H9 (cell line): ENCODE measurements around the gene LRMDA. TPM values are rescaled to one million over a fixed set of nuclear protein-coding genes. Genes with fewer than 3 reads are reported as not detected.

ENCODE experiments used
- DNase-seq: peaks from one replicate; pipeline ENCODE4 v3.0.0-alpha.2; 2017
- H2AFZ ChIP-seq: one replicate; pipeline ENCODE4 v1.6.1; 2013; ENCODE audit warnings: mild to moderate bottlenecking, low read length, control low read depth, moderate library complexity
- H2AK5ac ChIP-seq: 2 replicates; pipeline ENCODE4 v1.6.1; 2013; ENCODE audit warnings: low read length, control low read depth, mixed read lengths; ENCODE audit not compliant: insufficient read length
- H2BK120ac ChIP-seq: one replicate; pipeline ENCODE4 v1.6.1; 2013; ENCODE audit warnings: low read depth, mild to moderate bottlenecking, low read length, control low read depth, inconsistent platforms; ENCODE audit not compliant: poor library complexity, severe bottlenecking
- H2BK12ac ChIP-seq: 2 replicates; pipeline ENCODE4 v1.6.1; 2013; ENCODE audit warnings: low read length, control low read depth, mixed read lengths, low read depth; ENCODE audit not compliant: insufficient read length
- H2BK15ac ChIP-seq: 2 replicates; pipeline ENCODE4 v1.6.1; 2013; ENCODE audit warnings: low read depth, low read length, control low read depth
- H2BK20ac ChIP-seq: one replicate; pipeline ENCODE4 v1.6.1; 2013; ENCODE audit warnings: low read depth, mild to moderate bottlenecking, low read length, control low read depth, inconsistent platforms; ENCODE audit not compliant: poor library complexity, severe bottlenecking
- H2BK5ac ChIP-seq: 2 replicates; pipeline ENCODE4 v1.6.1; 2013; ENCODE audit warnings: low read length, control low read depth, mixed read lengths; ENCODE audit not compliant: insufficient read length
- H3K14ac ChIP-seq: 2 replicates; pipeline ENCODE4 v1.6.1; 2013; ENCODE audit warnings: low read length, control low read depth; ENCODE audit not compliant: insufficient read depth
- H3K18ac ChIP-seq: 2 replicates; pipeline ENCODE4 v1.6.1; 2013; ENCODE audit warnings: low read depth, mild to moderate bottlenecking, mixed read lengths, low read length, control low read depth; ENCODE audit not compliant: insufficient read length
- H3K23ac ChIP-seq: 2 replicates; pipeline ENCODE4 v1.6.1; 2013; ENCODE audit warnings: low read length, control low read depth, mixed read lengths, low read depth; ENCODE audit not compliant: insufficient read length
- H3K23me2 ChIP-seq: 2 replicates; pipeline ENCODE4 v1.6.1; 2013; ENCODE audit warnings: low read depth, mild to moderate bottlenecking, mixed read lengths, low read length, control low read depth; ENCODE audit not compliant: insufficient read length, poor library complexity, severe bottlenecking
- H3K27ac ChIP-seq: 2 replicates; pipeline ENCODE4 v1.5.1; 2013; ENCODE audit warnings: low read length, control low read depth, mixed read lengths, low read depth; ENCODE audit not compliant: insufficient read length
- H3K27me3 ChIP-seq: 2 replicates; pipeline ENCODE4 v1.6.1; 2013; ENCODE audit warnings: low read length, control low read depth, inconsistent platforms; ENCODE audit not compliant: insufficient read depth
- H3K4ac ChIP-seq: 2 replicates; pipeline ENCODE4 v1.6.1; 2013; ENCODE audit warnings: low read depth, mild to moderate bottlenecking, control low read depth, inconsistent platforms, low read length, moderate library complexity
- H3K4me1 ChIP-seq: 2 replicates; pipeline ENCODE4 v1.6.1; 2013; ENCODE audit warnings: low read length, control low read depth, inconsistent platforms; ENCODE audit not compliant: insufficient read depth
- H3K4me2 ChIP-seq: 2 replicates; pipeline ENCODE4 v1.6.1; 2013; ENCODE audit warnings: low read length, control low read depth, mixed read lengths; ENCODE audit not compliant: insufficient read length, insufficient read depth
- H3K56ac ChIP-seq: 2 replicates; pipeline ENCODE4 v1.6.1; 2013; ENCODE audit warnings: low read depth, mild to moderate bottlenecking, mixed read lengths, low read length, control low read depth; ENCODE audit not compliant: insufficient read length
- H3K79me1 ChIP-seq: 2 replicates; pipeline ENCODE4 v1.6.1; 2013; ENCODE audit warnings: low read depth, mild to moderate bottlenecking, moderate library complexity, low read length, control low read depth, inconsistent platforms; ENCODE audit not compliant: insufficient read depth, poor library complexity, severe bottlenecking
- H3K79me2 ChIP-seq: 2 replicates; pipeline ENCODE4 v1.6.1; 2013; ENCODE audit warnings: low read length, control low read depth, inconsistent platforms; ENCODE audit not compliant: insufficient read depth
- H3K9ac ChIP-seq: 2 replicates; pipeline ENCODE4 v1.6.1; 2013; ENCODE audit warnings: low read length, control low read depth, mixed read lengths; ENCODE audit not compliant: insufficient read length; ENCODE audit errors: extremely low read depth
- H3K9me3 ChIP-seq: one replicate; pipeline ENCODE4 v1.6.1; 2013; ENCODE audit warnings: low read depth, low read length, inconsistent platforms; ENCODE audit not compliant: control insufficient read depth
- H3T11ph ChIP-seq: one replicate; pipeline ENCODE4 v1.6.1; 2013; ENCODE audit warnings: mild to moderate bottlenecking, low read length, control low read depth, inconsistent platforms
- H4K20me1 ChIP-seq: one replicate; pipeline ENCODE4 v1.6.1; 2013; ENCODE audit not compliant: control insufficient read depth, insufficient read length, insufficient read depth
- H4K5ac ChIP-seq: 2 replicates; pipeline ENCODE4 v1.6.1; 2013; ENCODE audit warnings: low read depth, mild to moderate bottlenecking, mixed read lengths, low read length, control low read depth; ENCODE audit not compliant: insufficient read length
- H4K8ac ChIP-seq: replicated peaks from 2 replicates; pipeline ENCODE4 v1.6.1; 2013; ENCODE audit warnings: low read length, control low read depth, mixed read lengths, low read depth; ENCODE audit not compliant: insufficient read length
- H4K91ac ChIP-seq: 2 replicates; pipeline ENCODE4 v1.6.1; 2013; ENCODE audit warnings: low read depth, mild to moderate bottlenecking, moderate library complexity, mixed read lengths, low read length, control low read depth; ENCODE audit not compliant: insufficient read length
- H3K27ac Mint-ChIP-seq, 3 experiments: 2 replicates in 2 of 3; 3 replicates in 1 of 3; pipeline ENCODE4 v1.8.0; 2020 to 2021; ENCODE audit warnings: mixed read lengths in 3 of 3, mild to moderate bottlenecking in 1 of 3, moderate library complexity in 1 of 3
- H3K27me3 Mint-ChIP-seq: 2 replicates; pipeline ENCODE4 v1.8.0; 2021; ENCODE audit warnings: low read depth, mild to moderate bottlenecking, moderate library complexity, mixed read lengths
- H3K36me3 Mint-ChIP-seq, 3 experiments: 2 replicates in 2 of 3; 3 replicates in 1 of 3; pipeline ENCODE4 v1.8.0; 2020 to 2021; ENCODE audit warnings: low read depth in 3 of 3, mixed read lengths in 3 of 3; ENCODE audit not compliant: insufficient read depth in 1 of 3
- H3K4me1 Mint-ChIP-seq, 2 experiments: 2 replicates each; pipeline ENCODE4 v1.8.0; 2020; ENCODE audit warnings: mixed read lengths in 2 of 2
- H3K4me3 Mint-ChIP-seq, 2 experiments: 2 replicates in 1 of 2; 3 replicates in 1 of 2; pipeline ENCODE4 v1.8.0; 2020 to 2021; ENCODE audit warnings: mild to moderate bottlenecking in 2 of 2, mixed read lengths in 2 of 2, moderate library complexity in 1 of 2
- H3K9me3 Mint-ChIP-seq, 2 experiments: 2 replicates in 1 of 2; 3 replicates in 1 of 2; pipeline ENCODE4 v1.8.0; 2020; ENCODE audit warnings: mild to moderate bottlenecking in 2 of 2, mixed read lengths in 2 of 2, moderate library complexity in 1 of 2
- CTCF ChIP-seq: fragments of 200-600 bp; sonication (generic); conservative IDR thresholded peaks from 3 replicates; pipeline ENCODE4 v1.8.0; 2021; ENCODE audit warnings: antibody characterized with exemption, mild to moderate bottlenecking
- WGBS: extraction: QIAGEN DNeasy Blood & Tissue Kit; methylation state at CpG from one replicate; pipeline ENCODE4 v1.1.7; 2013; ENCODE audit warnings: missing lambda C conversion rate, low lambda C conversion rate, mixed read lengths; ENCODE audit not compliant: insufficient read length; ENCODE audit errors: extremely low coverage; 5-methylcytosine and 5-hydroxymethylcytosine counted together
- total RNA-seq: library from RNA; stranded (reverse); gene quantifications from 2 replicates; pipeline ENCODE4 v1.2.1, GENCODE V29; 2021

LRMDA gene
- total RNA-seq, 1 experiment from 2014 or later, result 1.8 TPM

- Histone ChIP-seq H2AK5ac (no peak overlapping the region), H2BK12ac (no peak overlapping the region), H3K23ac (no peak overlapping the region), H4K8ac (no peak overlapping the region), H3K79me1 (no peaks in the 10 kb centered on the region), H4K91ac (no peak overlapping the region), H2BK20ac (no peak overlapping the region), H3K79me2 (no peaks in the 10 kb centered on the region), H3K4me2 (peak overlapping the region; percentile 41), H2BK15ac (no peak overlapping the region), H3K18ac (no peak overlapping the region), H3K14ac (no peak overlapping the region), H3K9ac (no peak overlapping the region), H2BK5ac (no peak overlapping the region), H4K20me1 (no peaks in the 10 kb centered on the region), H2AFZ (no peak overlapping the region), H3K27me3 (no peaks in the 10 kb centered on the region), H3K4ac (no peak overlapping the region), H3K4me1 (peaks cover 7% of the 10 kb centered on the region), H2BK120ac (no peak overlapping the region), H3K27ac (peak overlapping the region; percentile 45), H4K5ac (no peak overlapping the region), H3K23me2 (no peaks in the 10 kb centered on the region), H3K56ac (no peak overlapping the region), H3T11ph (no peak overlapping the region), H3K9me3 (no peaks in the 10 kb centered on the region)
- peaks cover 0 to 6% (median 5%) of the 10 kb centered on the region in 3 experiments; a peak in 5 of 7 replicates for H3K36me3 Mint-ChIP-seq
- H3K27ac Mint-ChIP-seq, result peak overlapping the region; percentile 77 to 91 (median 78); a peak in 6 of 7 replicates
- TF ChIP-seq CTCF, result no peak
- H3K27me3 Mint-ChIP-seq, result no peaks in the 10 kb centered on the region
- peaks cover 23 to 25% of the 10 kb centered on the region in 2 experiments for H3K4me1 Mint-ChIP-seq
- no peak overlapping the region; a peak in 1 of 5 replicates for H3K4me3 Mint-ChIP-seq
- WGBS, result no CpG with 5 or more reads among the region's 1 CpG
- DNase-seq, result no peak
- peaks cover 0 to 3% of the 10 kb centered on the region in 2 experiments; a peak in 1 of 5 replicates for H3K9me3 Mint-ChIP-seq
Measured at GRCh38 chr10:76336213-76336963, 905.0 kb downstream of the LRMDA start.
